22Rv1 (cell line): ENCODE results near the gene OR5AS1.

Experiments
- CTCF ChIP-seq: fragments of 450-650 bp; IDR thresholded peaks from 2 replicates; pipeline ENCODE4 v1.5.1; 2017; ENCODE audit warnings: mild to moderate bottlenecking
- ZFX ChIP-seq: fragments of 450-650 bp; IDR thresholded peaks from 2 replicates; pipeline ENCODE4 v1.6.1; 2017; ENCODE audit warnings: antibody characterized with exemption, borderline replicate concordance

- no peak for TF ChIP-seq CTCF
- no peak for TF ChIP-seq ZFX
These were observed 16.7 kb upstream of the OR5AS1 start for GRCh38 chr11:56010716-56011115.
